ENCODE measurements around the gene HDLBP. TPM values are rescaled to one million over a fixed set of nuclear protein-coding genes. Genes with fewer than 3 reads are reported as not detected.

Gene HDLBP
- total RNA-seq, 4 donors from 2014 or later = 239 to 310 (median 273) TPM

GRCh38 chr2:241304039-241304670, 11.3 kb downstream of the HDLBP start:
- TF ChIP-seq POLR2A (IDR thresholded peaks at IDR 0.05) = no peak
- TF ChIP-seq CTCF (IDR thresholded peaks at IDR 0.05) = no peak
- intact Hi-C loops (cut with DNase I) = no loop called here
- WGBS, 2 donors = 55 to 64% methylated on average over 5 of the region's 5 CpGs
- Histone ChIP-seq H3K9me3 (no peaks in the 10 kb centered on the region), H3K4me3 (no peak overlapping the region), H3K36me3 (no peaks in the 10 kb centered on the region), H3K27ac (no peak overlapping the region), H3K4me1 (peaks cover 0 to 53% (median 0%) of the 10 kb centered on the region in 3 donors), H3K27me3 (no peaks in the 10 kb centered on the region)
- DNase-seq = no peak

- 91 to 95% methylated on average over 6 to 9 of the region's 13 CpGs for WGBS, 2 donors
- TF ChIP-seq POLR2A (IDR thresholded peaks at IDR 0.05) (no peak), CTCF (IDR thresholded peaks at IDR 0.05) (no peak)
- Histone ChIP-seq H3K9me3 (no peaks in the 10 kb centered on the region), H3K4me3 (no peak overlapping the region), H3K4me1 (peaks cover 0 to 44% (median 0%) of the 10 kb centered on the region in 3 donors), H3K27me3 (no peaks in the 10 kb centered on the region), H3K36me3 (no peaks in the 10 kb centered on the region), H3K27ac (no peak overlapping the region)
- DNase-seq = no peak
- intact Hi-C loops (cut with DNase I) = no loop called here
Observed at GRCh38 chr2:241302759-241303651, 12.5 kb downstream of the HDLBP start.

- WGBS, 2 donors = 88 to 89% methylated on average over 3 of the region's 3 CpGs
- Histone ChIP-seq H3K27ac (no peak overlapping the region), H3K4me1 (peaks cover 0 to 42% (median 0%) of the 10 kb centered on the region in 3 donors), H3K27me3 (no peaks in the 10 kb centered on the region), H3K36me3 (peaks cover 0 to 7% (median 0%) of the 10 kb centered on the region in 3 donors), H3K4me3 (no peak overlapping the region), H3K9me3 (no peaks in the 10 kb centered on the region)
- TF ChIP-seq POLR2A (IDR thresholded peaks at IDR 0.05) = no peak
- no peak for TF ChIP-seq CTCF (IDR thresholded peaks at IDR 0.05)
- no peak for DNase-seq
- intact Hi-C loops (cut with DNase I) = no loop called here
Observed at GRCh38 chr2:241302083-241302482, 13.4 kb downstream of the HDLBP start.

- 66 to 75% methylated on average over 3 to 7 of the region's 12 CpGs for WGBS, 2 donors
- DNase-seq = no peak
Observed at GRCh38 chr2:241300000-241300399, 15.5 kb downstream of the HDLBP start.

More at GRCh38 chr2:241300000-241300399, 15.5 kb downstream of the HDLBP start:
- intact Hi-C loops (cut with DNase I) = no loop called here
- H3K27me3 ChIP-seq = no peaks in the 10 kb centered on the region
- no peak overlapping the region for H3K27ac ChIP-seq
- H3K9me3 ChIP-seq = no peaks in the 10 kb centered on the region
- peaks cover 0 to 29% (median 0%) of the 10 kb centered on the region in 3 donors for H3K4me1 ChIP-seq
- no peak overlapping the region for H3K4me3 ChIP-seq
- H3K36me3 ChIP-seq = peaks cover 0 to 12% (median 0%) of the 10 kb centered on the region in 3 donors
- no peak for TF ChIP-seq POLR2A (IDR thresholded peaks at IDR 0.05)
- no peak for TF ChIP-seq CTCF (IDR thresholded peaks at IDR 0.05)
